ENCODE measurements around the gene ADGRA1.

DNA sequence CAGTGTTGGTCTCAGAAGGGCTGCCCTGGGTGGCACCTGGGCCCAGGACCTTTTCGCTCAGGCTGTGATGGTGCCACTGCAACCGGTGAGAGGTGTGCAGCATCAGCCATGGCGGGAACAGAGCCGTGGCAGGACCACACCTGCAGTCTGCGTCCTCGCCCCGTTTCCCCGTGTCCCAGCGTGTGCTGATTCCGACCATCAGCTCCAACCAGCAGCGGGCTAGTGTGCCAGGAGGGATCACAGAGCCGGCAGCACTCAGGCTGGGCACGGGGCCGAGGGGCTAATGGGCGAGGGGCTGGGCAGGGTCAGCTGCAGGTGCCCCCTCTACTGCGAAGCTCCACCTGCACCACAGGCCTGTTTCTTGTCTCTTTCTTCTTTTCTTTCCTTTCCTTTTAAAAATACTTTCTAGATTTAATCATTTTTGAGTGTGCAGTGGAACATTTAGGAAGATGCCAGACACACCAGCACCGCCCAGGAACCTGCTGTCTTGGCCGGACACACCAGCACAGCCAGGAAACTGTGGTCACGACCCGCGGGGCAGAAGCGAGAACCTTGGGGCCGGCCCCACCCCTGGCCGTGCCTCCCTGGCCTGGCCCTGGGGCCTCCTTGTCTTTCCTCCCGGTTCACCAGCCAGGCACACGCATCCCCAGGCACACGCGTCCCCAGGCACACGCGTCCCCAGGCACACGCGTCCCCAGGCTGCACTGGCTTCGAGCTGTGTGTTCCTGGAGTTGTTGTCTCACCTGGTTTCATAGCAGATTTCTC is 34.6 kb downstream of the ADGRA1 start:
- TF ChIP-seq, protein P1, sequence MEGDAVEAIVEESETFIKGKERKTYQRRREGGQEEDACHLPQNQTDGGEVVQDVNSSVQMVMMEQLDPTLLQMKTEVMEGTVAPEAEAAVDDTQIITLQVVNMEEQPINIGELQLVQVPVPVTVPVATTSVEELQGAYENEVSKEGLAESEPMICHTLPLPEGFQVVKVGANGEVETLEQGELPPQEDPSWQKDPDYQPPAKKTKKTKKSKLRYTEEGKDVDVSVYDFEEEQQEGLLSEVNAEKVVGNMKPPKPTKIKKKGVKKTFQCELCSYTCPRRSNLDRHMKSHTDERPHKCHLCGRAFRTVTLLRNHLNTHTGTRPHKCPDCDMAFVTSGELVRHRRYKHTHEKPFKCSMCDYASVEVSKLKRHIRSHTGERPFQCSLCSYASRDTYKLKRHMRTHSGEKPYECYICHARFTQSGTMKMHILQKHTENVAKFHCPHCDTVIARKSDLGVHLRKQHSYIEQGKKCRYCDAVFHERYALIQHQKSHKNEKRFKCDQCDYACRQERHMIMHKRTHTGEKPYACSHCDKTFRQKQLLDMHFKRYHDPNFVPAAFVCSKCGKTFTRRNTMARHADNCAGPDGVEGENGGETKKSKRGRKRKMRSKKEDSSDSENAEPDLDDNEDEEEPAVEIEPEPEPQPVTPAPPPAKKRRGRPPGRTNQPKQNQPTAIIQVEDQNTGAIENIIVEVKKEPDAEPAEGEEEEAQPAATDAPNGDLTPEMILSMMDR (IDR thresholded peaks at IDR 0.05), result no peak
- TF ChIP-seq POLR2A (IDR thresholded peaks at IDR 0.05) (no peak), POLR2AphosphoS5 (IDR thresholded peaks at IDR 0.05) (no peak), EP300 (IDR thresholded peaks at IDR 0.05) (no peak)
